Transverse colon (tissue), 4 donors: ENCODE results near the gene ALG3.

Source experiments
- CTCF ChIP-seq, 5 experiments: fragments of 200-600 bp in 3 of 5; fragments of 450-650 bp in 2 of 5; sonication (generic) in 3 of 5; IDR thresholded peaks; 1 replicate in 2 of 5; 2 replicates in 3 of 5; pipeline ENCODE4 v1.5.1; 2016 to 2017; ENCODE audit warnings: antibody characterized with exemption in 5 of 5, inconsistent platforms in 3 of 5, mild to moderate bottlenecking in 2 of 5, moderate library complexity in 1 of 5
- EP300 ChIP-seq: sonication (generic); formaldehyde crosslinking; IDR thresholded peaks from one replicate; pipeline ENCODE4 v1.6.1; 2017; ENCODE audit warnings: antibody characterized with exemption, low read depth
- POLR2A ChIP-seq: fragments of 450-650 bp; IDR thresholded peaks from one replicate; pipeline ENCODE4 v1.6.1; 2016; ENCODE audit warnings: antibody characterized with exemption, mild to moderate bottlenecking, moderate library complexity
- POLR2AphosphoS5 ChIP-seq, 3 donors: sonication (generic); formaldehyde crosslinking; IDR thresholded peaks; one replicate each; pipeline ENCODE4 v1.6.1; 2016; ENCODE audit warnings: antibody characterized with exemption in 3 of 3

GRCh38 chr3:184260724-184261269 lies 12.0 kb upstream of the ALG3 start:
- no peak for TF ChIP-seq CTCF (IDR thresholded peaks at IDR 0.05)
- no peak for TF ChIP-seq POLR2AphosphoS5 (IDR thresholded peaks at IDR 0.05)
- TF ChIP-seq POLR2A = no peak
- TF ChIP-seq EP300 = no peak
